ENCODE measurements around the gene TEX52.

Gene TEX52

DNA sequence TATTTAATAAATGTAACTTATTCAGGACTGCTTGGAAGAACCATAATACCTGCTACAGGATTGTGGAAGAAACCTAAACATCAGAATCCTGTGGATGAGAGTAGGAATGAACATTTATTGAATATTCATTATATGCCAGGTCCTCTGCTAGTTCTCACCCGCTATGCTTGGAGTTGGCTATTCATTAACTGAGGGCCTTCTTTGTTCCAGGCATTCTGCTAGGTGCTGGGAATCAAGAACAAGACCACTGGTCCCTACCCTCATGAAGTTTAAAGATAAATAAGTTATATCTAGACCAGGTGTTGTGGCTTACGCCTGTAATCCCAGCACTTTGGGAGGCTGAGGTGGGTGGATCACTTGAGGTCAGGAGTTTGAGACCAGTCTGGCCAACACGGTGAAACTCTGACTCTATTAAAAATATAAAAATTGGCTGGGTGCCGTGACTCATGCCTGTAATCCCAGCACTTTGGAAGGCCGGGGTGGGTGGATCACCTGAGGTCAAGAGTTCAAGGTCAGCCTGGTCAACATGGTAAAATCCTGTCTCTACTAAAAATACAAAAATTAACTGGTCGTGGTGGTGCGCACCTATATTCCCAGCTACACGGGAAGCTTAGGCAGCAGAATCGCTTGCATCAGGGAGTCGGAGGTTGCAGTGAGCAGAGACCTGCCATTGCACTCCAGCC is 30.1 kb upstream of the TEX52 start:
- TF ChIP-seq, protein P1, sequence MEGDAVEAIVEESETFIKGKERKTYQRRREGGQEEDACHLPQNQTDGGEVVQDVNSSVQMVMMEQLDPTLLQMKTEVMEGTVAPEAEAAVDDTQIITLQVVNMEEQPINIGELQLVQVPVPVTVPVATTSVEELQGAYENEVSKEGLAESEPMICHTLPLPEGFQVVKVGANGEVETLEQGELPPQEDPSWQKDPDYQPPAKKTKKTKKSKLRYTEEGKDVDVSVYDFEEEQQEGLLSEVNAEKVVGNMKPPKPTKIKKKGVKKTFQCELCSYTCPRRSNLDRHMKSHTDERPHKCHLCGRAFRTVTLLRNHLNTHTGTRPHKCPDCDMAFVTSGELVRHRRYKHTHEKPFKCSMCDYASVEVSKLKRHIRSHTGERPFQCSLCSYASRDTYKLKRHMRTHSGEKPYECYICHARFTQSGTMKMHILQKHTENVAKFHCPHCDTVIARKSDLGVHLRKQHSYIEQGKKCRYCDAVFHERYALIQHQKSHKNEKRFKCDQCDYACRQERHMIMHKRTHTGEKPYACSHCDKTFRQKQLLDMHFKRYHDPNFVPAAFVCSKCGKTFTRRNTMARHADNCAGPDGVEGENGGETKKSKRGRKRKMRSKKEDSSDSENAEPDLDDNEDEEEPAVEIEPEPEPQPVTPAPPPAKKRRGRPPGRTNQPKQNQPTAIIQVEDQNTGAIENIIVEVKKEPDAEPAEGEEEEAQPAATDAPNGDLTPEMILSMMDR (IDR thresholded peaks at IDR 0.05; ENCODE audit: low read length), result no peak
- TF ChIP-seq EZH2 (optimal IDR thresholded peaks at IDR 0.05; ENCODE audit: low read depth, low read length) (no peak), EZH2phosphoT487 (IDR thresholded peaks at IDR 0.05; ENCODE audit: low read length) (no peak)
- Histone ChIP-seq H4K20me1 (ENCODE audit: insufficient read depth, low read length) (no peaks in the 10 kb centered on the region), H3K4me2 (ENCODE audit: low read depth, low read length) (no peak overlapping the region), H3K4me1 (ENCODE audit: low read length) (0 out of 2 replicates have a peak, but pooled peaks cover 4% of the 10 kb centered on the region), H3K9me2 (replicated peaks; ENCODE audit: insufficient read depth, low read length) (no peaks in the 10 kb centered on the region), H2AFZ (ENCODE audit: low read length) (no peak overlapping the region), H3K9me3 (replicated peaks; ENCODE audit: insufficient read depth, low read length) (no peaks in the 10 kb centered on the region), H3K4me3 (ENCODE audit: low read length) (no peak overlapping the region), H3K9ac (ENCODE audit: low read length) (no peak overlapping the region), H3K27me3 (replicated peaks; ENCODE audit: insufficient read depth, low read length) (no peaks in the 10 kb centered on the region), H3F3A (ENCODE audit: insufficient read depth, low read length) (0 out of 2 replicates have a peak, but pooled peaks cover 3% of the 10 kb centered on the region), H3K27ac (ENCODE audit: low read length) (no peak overlapping the region), H3K79me2 (ENCODE audit: low read length) (peaks cover 20% of the 10 kb centered on the region), H3K36me3 (replicated peaks; ENCODE audit: insufficient read depth, low read length) (no peaks in the 10 kb centered on the region)
- DNase-seq, result no peak

DNA sequence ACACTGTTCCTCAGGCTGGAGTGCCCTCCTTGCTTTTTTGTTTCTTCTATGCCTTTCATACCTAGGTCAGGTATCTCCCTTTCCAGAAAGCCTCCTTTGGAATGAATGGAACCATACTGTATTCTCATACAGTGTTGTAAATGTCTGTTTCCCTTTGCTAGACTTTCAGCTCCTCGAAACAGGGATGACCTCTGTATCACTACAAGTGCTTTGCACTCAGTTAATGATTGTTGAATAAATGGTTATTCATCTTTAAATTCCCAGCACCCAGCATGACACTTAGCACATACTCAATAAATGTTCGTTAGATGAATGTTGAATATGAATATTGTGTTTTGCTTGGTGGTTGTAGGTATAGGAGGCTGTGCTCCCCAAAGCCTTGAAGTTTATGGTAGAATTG is 28.0 kb upstream of the TEX52 start:
- no peak for TF ChIP-seq EZH2phosphoT487 (IDR thresholded peaks at IDR 0.05; ENCODE audit: low read length)
- Histone ChIP-seq H3K9ac (ENCODE audit: low read length) (no peak overlapping the region), H3K9me2 (replicated peaks; ENCODE audit: insufficient read depth, low read length) (no peaks in the 10 kb centered on the region), H2AFZ (ENCODE audit: low read length) (no peak overlapping the region), H3K27me3 (replicated peaks; ENCODE audit: insufficient read depth, low read length) (no peaks in the 10 kb centered on the region), H3K9me3 (replicated peaks; ENCODE audit: insufficient read depth, low read length) (no peaks in the 10 kb centered on the region), H3K4me2 (ENCODE audit: low read depth, low read length) (no peak overlapping the region), H4K20me1 (ENCODE audit: insufficient read depth, low read length) (no peaks in the 10 kb centered on the region), H3K4me1 (ENCODE audit: low read length) (no peaks in the 10 kb centered on the region), H3K4me3 (ENCODE audit: low read length) (no peak overlapping the region), H3K36me3 (replicated peaks; ENCODE audit: insufficient read depth, low read length) (no peaks in the 10 kb centered on the region), H3K79me2 (ENCODE audit: low read length) (peaks cover 35% of the 10 kb centered on the region), H3K27ac (ENCODE audit: low read length) (no peak overlapping the region), H3F3A (ENCODE audit: insufficient read depth, low read length) (0 out of 2 replicates have a peak, but pooled peaks cover 3% of the 10 kb centered on the region)
- no peak for DNase-seq

DNA sequence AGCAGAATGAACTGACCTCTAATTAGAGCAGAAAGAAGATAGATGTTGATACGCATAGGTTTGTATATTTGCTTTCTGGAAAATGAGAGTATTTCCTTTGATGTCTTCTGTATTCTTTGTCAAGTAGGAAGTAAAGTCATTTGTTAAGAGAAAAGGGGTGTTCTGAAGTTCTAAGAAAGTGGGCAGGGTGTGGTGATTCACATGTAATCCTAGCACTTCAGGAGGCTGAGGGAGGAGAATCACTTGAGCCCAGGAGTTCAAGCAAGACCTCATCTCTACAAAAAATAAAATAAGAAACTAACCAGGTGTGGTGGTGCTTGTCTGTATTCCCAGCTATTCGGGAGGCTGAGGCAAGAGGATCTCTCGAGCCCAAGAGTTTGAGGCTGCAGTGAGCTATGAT is 23.0 kb upstream of the TEX52 start:
- peaks cover 6% of the 10 kb centered on the region for H3F3A ChIP-seq (ENCODE audit: insufficient read depth, low read length)
- H3K9me2 ChIP-seq (replicated peaks; ENCODE audit: insufficient read depth, low read length), result no peaks in the 10 kb centered on the region
- no peaks in the 10 kb centered on the region for H3K27me3 ChIP-seq (replicated peaks; ENCODE audit: insufficient read depth, low read length)
- peaks cover 9% of the 10 kb centered on the region; the same call in 1 of the 2 replicates for H3K4me1 ChIP-seq (ENCODE audit: low read length)
- H3K27ac ChIP-seq (ENCODE audit: low read length), result no peak overlapping the region
- H3K4me3 ChIP-seq (ENCODE audit: low read length), result no peak overlapping the region
- no peak for DNase-seq
- no peaks in the 10 kb centered on the region for H3K9me3 ChIP-seq (replicated peaks; ENCODE audit: insufficient read depth, low read length)
- H4K20me1 ChIP-seq (ENCODE audit: insufficient read depth, low read length), result no peaks in the 10 kb centered on the region
- H3K4me2 ChIP-seq (ENCODE audit: low read depth, low read length), result no peak overlapping the region
- H3K36me3 ChIP-seq (replicated peaks; ENCODE audit: insufficient read depth, low read length), result no peaks in the 10 kb centered on the region
- no peak for TF ChIP-seq EZH2 (optimal IDR thresholded peaks at IDR 0.05; ENCODE audit: low read depth, low read length)
- TF ChIP-seq, protein P1 (IDR thresholded peaks at IDR 0.05; ENCODE audit: low read length), result no peak
- TF ChIP-seq EZH2phosphoT487 (IDR thresholded peaks at IDR 0.05; ENCODE audit: low read length), result no peak
- H3K9ac ChIP-seq (ENCODE audit: low read length), result no peak overlapping the region
- peaks cover 83% of the 10 kb centered on the region for H3K79me2 ChIP-seq (ENCODE audit: low read length)
- H2AFZ ChIP-seq (ENCODE audit: low read length), result no peak overlapping the region
